ENCODE measurements around the gene TXNDC5.
"Not testable (repeated sequence)": the region's sequence is repeated elsewhere in the genome, so short reads cannot be mapped to it uniquely, and the experiment has no call there.

TXNDC5 gene

GRCh38 chr6:7894262-7895124 is 16.1 kb downstream of the TXNDC5 start:
- DNase-seq: no peak

- no peak for DNase-seq
Measured at GRCh38 chr6:7893342-7893741, 17.2 kb downstream of the TXNDC5 start.

GRCh38 chr6:7892367-7892766 is 18.2 kb downstream of the TXNDC5 start:
- not testable (repeated sequence) for DNase-seq

DNA sequence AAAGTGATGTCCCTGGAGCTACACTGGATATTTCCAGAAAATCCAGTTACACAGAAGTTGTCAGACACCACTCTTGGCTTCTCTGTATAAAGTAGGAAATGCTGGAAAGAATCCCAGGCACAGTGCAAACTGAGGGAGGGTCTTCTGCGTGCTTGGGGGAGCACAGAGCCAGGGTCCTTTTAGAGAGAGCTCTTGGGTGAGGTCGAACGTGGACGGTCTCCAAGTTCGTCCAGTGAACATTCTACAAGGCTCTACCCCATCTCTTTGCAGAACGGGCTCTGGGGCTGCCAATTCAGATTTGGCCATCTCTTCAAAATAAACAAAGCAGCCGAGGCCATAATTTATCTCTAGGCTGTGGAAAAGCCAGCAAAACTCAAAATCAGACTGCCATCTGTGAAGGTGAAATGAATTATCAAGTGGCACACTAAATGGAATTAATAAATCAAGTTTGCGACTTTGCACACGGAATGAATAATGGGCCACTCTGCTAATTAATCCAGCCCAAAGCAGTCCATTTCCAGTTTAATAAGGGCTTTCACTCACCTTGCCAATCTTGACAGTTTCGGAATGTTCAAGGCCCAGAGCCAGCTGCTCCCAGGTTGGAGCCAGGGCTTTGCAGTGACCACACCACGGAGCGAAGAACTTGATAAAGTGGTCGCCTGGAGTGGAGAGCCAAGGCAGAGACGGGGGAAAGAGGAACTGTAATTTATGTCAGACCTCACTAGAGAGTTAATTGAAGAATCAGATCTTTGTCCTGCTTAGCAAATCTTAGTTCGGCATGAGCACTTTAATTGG is 19.3 kb downstream of the TXNDC5 start:
- no peak for DNase-seq

- DNase-seq: no peak
Measured at GRCh38 chr6:7888587-7889357, 21.8 kb downstream of the TXNDC5 start.

- DNase-seq: no peak
Measured at GRCh38 chr6:7887278-7887991, 23.2 kb downstream of the TXNDC5 start.

DNA sequence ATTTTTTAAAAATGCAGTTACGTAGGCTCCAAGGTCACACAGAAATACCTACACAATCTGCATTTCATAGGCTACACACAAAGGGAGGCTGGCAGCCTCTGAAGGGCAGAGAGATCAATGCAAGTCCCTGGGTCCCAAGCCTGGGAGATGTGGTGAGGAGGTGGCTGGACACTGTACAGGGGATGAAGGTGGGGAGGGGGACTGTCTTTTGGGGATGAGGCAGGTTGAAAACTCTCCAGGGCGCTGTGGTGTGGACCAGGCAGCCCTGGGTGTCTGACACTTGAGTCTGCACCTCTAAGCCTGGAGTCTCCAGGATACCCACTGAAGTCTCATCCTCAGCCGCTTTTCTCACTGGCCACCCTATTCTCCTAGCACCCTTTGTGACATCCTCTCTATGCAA is 24.5 kb downstream of the TXNDC5 start:
- DNase-seq: no peak

DNA sequence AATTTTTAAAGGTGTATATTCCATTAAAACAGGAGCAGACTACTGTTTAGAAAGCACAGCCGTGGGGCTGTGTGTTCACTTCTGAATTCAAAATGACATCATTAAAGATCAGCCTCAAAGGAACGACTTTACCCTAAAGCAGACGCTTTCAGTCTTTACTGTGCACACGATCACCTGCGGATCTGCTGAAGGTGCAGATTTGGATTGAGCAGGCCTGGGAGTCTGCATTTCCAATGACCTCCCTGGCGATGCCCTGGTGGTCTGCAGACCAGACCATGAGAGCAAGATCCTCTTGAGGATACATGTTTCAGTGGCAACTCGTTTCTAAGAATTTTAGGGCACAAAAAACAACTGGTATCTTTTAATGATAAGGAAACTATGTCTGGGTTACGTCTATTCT is 27.2 kb downstream of the TXNDC5 start:
- DNase-seq: no peak

GRCh38 chr6:7882505-7883257 is 27.9 kb downstream of the TXNDC5 start:
- DNase-seq: no peak

DNA sequence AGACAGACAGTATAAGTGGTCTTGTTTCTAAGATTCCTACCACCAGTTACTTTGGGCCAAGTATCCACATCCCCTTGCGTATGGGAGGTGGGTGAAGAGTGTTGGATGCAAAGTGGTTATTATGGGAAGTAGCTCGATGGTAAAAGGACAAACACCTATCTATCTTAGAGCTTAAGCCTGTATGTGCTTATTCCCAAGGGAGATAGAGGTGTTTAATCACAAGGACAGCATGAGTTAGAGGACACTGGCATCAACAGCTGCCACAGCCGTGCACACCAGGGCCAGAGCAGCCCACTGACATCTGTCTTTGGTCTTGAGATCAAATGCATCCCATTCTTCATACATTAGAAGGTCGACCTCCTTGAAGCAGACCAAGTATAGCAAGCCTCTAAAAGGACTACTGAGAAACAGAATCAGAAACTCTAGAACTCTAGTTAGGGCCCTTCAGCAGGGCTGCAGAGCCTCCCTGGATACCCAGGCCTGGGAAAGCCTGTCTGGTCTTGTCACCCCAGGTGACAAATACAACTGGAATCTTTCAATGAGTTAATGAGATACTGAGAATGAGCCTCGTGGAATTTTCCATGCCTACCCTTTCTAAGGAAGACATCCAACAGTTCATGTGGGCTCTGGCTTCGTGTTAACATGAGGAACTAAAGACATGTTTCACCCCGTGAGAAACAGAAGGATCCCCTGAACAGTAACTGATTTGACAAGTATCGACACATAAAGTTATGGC is 28.7 kb downstream of the TXNDC5 start:
- DNase-seq: no peak

GRCh38 chr6:7880718-7881107 is 29.9 kb downstream of the TXNDC5 start:
- DNase-seq: no peak

- DNase-seq: no peak
Measured at GRCh38 chr6:7879980-7880717, 30.4 kb downstream of the TXNDC5 start.

- no peak for DNase-seq
Measured at GRCh38 chr6:7879579-7879978, 31.0 kb downstream of the TXNDC5 start.

- no peak for DNase-seq
Measured at GRCh38 chr6:7879043-7879442, 31.5 kb downstream of the TXNDC5 start.

- no peak for DNase-seq
Measured at GRCh38 chr6:7878401-7878964, 32.1 kb downstream of the TXNDC5 start.

GRCh38 chr6:7868926-7869325 is 41.7 kb downstream of the TXNDC5 start:
- DNase-seq: no peak

DNA sequence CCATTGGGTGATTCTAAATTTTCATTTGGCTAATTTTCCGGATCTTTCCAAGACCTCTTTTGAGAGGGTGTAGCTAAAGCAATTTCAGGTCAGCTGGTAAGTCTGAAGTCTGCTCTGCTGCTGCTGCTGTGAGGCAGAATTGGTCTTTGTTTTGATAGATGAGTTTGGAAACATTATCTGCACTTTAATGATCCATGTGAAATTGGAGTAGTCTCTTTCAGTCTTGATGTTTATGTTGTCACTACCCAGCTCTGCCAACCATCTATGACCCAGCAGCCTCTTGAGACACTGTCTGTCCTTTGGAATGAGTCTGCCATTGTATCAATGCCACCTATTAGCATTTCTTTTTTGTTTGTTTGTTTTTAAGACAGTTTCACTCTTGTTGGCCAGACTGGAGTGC is 44.1 kb downstream of the TXNDC5 start:
- DNase-seq: no peak

DNA sequence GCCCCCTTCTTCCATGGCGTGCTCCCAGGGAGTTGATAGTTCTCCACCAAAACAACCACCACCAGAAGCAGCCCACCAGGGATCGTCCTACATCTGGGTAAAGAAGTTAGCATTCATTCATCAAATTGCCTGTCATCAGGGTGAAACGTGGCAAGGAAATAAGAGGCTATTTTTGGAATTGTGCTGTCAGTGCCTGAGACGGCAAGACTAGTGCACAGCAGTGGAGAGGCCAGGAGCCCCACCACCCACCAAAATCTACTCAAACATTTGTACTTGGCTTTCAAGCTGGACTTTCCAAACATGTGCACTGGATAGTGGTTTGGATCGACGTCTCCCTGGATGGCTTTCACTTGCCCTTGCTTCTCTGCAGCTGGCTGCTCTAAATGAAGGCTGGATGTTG is 44.8 kb downstream of the TXNDC5 start:
- no peak for DNase-seq

GRCh38 chr6:7859591-7859990 is 51.0 kb downstream of the TXNDC5 start:
- no peak for DNase-seq

GRCh38 chr6:7851780-7852179 is 58.8 kb downstream of the TXNDC5 start:
- no peak for DNase-seq
